NCI-H2196 (cell line): ENCODE measurements around the gene MAML2.

Source experiments
- DNase-seq: peaks from one replicate; lab custom pipeline; 2025; ENCODE audit not compliant: unreplicated experiment; lab: John Stamatoyannopoulos, UW

The MAML2 gene

GRCh38 chr11:96137373-96137772 is 205.6 kb downstream of the MAML2 start:
- DNase-seq = no peak

DNA sequence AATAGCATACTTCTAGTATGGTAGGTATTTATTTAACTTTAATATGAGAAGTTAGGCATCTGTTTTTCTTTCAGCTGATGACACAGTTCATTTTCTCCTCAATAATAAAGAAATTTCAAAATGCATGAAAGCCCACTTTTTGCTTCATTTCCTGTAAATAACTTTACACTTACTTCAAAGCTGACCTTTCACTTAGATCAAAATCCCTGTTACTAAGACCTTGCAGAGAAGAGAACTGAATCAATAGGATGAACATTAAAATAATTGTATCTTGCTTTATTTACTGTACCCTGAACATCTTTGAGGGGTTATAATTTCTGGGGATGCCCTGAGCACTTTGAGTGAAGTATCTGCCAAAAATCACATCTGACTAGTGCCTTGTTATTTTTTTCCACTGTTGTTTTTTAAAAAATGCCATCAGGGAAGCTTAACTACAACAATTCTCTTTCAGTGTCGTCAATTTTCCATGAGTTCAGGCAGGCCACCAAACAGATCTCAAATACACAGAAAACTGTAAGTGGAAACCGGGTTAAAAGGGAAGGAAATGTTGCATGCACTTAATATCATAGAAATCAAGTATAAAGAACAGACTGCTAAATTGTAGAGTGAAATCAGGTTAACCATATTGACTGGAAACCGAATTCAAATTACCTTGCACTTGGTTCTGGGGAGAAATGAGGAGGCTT is 206.2 kb downstream of the MAML2 start:
- DNase-seq = no peak

GRCh38 chr11:96134602-96135001 is 208.4 kb downstream of the MAML2 start:
- DNase-seq = peak; percentile 14

GRCh38 chr11:96132437-96132836 is 210.6 kb downstream of the MAML2 start:
- no peak for DNase-seq

DNA sequence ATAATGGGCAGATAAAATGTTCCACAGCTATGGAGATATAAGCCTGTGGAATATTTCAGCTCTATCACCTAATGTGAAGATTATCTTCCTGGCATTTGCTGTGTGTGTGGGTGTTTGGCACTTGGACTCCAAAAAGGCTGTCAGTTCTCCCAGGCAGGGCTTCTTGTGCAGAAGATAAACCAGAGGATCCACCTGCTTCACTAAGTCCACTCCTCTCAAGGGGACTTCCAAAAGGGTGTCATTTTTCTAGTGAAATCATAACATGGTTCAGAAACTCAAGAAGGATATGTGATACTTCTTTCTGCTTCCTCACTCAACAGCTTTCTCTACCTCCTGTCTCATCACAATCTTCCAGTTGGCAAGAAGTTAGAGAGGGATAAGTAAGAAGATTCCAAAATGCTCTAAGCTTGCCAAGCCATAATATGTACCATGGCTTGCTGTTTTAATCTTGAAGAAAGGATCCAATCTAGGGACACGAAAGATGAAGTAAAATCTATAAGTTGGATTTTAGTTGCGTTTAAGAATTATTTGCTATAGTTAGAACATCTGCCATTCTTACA is 212.9 kb downstream of the MAML2 start:
- no peak for DNase-seq

DNA sequence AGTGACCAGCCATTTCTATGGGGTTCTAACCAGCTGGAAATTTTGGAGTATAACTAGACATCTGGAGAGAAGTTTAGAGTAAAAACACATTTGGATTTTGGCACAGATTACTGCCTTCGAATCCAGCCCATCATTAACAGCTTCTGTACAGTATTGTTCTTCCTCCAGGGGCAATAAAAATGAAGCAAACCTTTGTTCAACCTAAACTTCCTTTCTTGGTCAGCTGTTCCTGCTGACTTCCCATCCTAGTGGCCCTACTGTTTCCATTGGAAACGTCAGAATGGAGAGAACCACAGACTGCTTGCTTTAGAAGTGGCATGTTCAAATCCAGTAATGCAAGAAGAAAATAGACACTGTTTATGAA is 215.4 kb downstream of the MAML2 start:
- no peak for DNase-seq

- DNase-seq = no peak
Observed at GRCh38 chr11:96126917-96127595, 215.9 kb downstream of the MAML2 start.

GRCh38 chr11:96125400-96125799 is 217.6 kb downstream of the MAML2 start:
- DNase-seq = no peak

GRCh38 chr11:96124155-96124554 is 218.8 kb downstream of the MAML2 start:
- DNase-seq = no peak

GRCh38 chr11:96123301-96123700 is 219.7 kb downstream of the MAML2 start:
- DNase-seq = no peak

GRCh38 chr11:96122601-96123074 is 220.4 kb downstream of the MAML2 start:
- no peak for DNase-seq

- DNase-seq = no peak
Observed at GRCh38 chr11:96119211-96119610, 223.8 kb downstream of the MAML2 start.

DNA sequence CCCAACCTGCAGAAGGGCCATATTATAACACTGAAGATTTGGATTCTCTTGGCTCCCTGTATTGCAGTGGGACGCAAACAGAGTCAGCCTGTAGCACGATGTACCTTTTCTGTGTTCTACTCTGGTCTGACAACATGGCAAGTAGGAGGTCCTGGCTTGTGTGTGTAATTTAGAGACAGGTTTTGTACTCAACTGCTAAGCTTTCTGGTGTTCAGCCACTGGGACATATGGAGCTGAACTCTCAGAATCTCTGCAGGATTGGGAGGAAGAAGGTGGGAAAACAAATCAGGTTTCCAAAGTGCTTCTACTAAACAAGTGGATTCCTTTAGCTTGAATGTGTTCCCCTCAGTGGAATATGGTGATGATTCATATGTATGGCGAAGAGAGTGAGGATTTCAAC is 226.6 kb downstream of the MAML2 start:
- no peak for DNase-seq

GRCh38 chr11:96114178-96115064 is 228.6 kb downstream of the MAML2 start:
- DNase-seq = no peak

- DNase-seq = no peak
Observed at GRCh38 chr11:96113193-96113681, 229.8 kb downstream of the MAML2 start.

DNA sequence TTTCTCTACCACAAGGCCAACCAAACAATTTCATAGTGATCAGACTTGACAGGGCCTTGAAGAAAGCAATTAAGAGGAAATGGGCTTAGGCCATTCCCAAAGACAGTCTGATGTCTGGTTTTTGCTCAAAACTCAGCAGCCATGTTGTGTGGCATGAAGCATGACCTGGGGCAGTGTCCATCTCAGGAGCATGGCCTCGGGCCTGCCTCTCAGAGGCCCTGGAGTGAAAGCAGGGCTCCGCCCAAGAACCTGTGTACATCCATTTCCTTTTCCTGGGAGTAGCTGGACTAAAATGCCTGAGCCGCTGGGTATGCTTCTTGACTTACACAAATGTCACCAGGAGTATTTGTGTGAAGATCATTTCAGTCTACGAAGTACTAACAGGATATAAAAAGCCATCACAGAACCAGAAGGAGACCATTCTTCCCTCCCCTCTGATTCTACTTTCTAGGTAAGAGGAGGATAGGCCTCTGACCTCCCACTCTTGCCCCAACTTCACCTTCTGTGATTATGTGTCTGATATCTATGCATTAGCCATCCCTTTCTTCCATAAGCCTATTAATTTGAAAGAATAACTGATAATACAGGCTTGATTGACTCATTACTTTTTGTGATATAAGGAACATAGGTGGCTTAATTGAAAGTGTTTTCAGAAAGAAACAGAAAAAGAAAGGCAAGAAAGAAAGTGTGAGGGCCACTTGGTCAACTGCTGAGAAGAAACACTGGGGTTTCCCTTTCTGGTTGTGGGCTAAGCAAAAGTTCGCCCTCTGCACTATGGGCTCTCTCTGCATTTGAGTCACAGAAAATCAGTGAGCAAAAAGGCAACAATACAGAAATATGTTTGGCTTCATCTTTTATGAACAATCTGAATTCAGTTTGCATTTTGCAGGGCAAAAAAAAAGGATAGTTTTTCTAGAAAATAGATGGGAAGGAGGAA is 230.5 kb downstream of the MAML2 start:
- no peak for DNase-seq

DNA sequence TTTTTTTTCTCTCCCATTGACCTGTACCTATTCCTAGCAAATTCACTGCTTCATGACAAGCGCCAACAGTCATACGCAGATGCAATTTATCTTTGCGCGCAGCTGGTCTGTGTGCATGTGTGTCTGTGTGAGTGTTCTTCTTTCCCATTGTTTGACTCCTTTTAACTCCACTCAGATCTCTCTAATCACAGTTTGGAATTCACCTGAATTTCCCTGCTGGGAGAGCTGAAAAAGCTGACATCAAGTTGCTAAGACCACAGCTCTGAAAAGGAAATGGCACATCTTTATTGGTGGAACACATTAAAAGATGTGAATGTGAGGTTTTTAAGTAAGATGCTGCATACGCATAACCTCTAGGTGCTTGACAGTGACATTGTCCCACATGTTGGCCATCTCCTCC is 231.7 kb downstream of the MAML2 start:
- no peak for DNase-seq

DNA sequence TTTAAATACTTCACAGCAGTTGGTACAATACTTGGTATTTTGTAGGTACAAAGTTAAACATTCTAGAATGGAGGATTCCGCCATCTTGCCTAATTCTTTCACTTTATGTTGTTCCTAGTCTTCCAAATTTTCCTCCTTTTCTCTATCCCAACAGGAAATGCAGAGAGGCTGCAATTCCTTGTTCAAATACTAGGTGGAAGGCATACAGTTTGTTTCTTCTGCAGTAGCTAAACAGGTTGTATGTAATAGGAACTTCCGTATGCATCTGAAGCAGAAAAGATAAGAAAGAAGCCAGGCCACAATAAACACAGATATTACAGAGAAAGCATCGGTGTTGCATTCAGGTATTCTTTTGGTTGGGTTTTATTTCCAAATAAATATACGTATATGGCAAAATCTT is 232.7 kb downstream of the MAML2 start:
- DNase-seq = no peak

- DNase-seq = no peak
Observed at GRCh38 chr11:96109331-96110030, 233.5 kb downstream of the MAML2 start.
